ENCODE measurements around the gene DHODH.
A peak's percentile ranks its signal among the peaks of the same experiment; 100 is the strongest.
"Not testable (repeated sequence)": the region's sequence is repeated elsewhere in the genome, so short reads cannot be mapped to it uniquely, and the experiment has no call there.

The DHODH gene

DNA sequence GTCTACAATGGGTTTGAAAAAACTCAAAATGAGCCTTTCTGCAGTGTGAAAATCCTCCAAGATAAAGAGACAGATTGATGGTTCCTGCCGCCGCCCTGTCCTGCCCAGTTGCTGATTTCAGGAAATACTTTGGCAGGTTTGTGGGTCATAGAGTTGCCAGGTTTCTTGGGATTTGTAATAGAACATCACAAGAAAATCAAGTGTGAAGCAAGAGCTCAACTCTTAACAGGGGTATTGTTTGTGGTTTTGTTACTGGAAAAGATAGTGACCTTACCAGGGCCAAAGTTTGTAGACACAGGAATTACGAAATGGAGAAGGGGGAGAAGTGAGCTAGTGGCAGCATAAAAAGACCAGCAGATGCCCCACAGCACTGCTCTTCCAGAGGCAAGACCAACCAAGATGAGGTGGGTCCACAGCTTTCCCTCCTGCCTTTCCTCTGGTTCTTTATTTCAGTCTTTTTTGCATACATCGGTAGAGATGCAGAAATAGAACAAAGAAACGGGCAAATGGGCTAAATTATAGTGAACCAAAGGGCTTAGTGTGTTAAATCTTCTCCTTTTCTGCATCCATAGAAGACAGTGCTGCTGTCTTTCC is 45.8 kb downstream of the DHODH start, which contains the start of gene HP:
Gene HP, plus strand, starts transcription at position 252 of the 594 bp plus-strand sequence. Its CDS starts 148 bp downstream, at position 400.
- not testable (repeated sequence) for H3K4me1 Mint-ChIP-seq, H3K27ac Mint-ChIP-seq, DNase-seq

GRCh38 chr16:72055911-72056310 is 47.4 kb downstream of the DHODH start:
- Mint-ChIP-seq H3K4me3 (no peak overlapping the region), H3K9me3 (peaks cover 0 to 4% of the 10 kb centered on the region in 2 donors), H3K4me1 (no peaks in the 10 kb centered on the region), H3K27ac (no peak overlapping the region), H3K27me3 (no peaks in the 10 kb centered on the region), H3K36me3 (peaks cover 0 to 12% of the 10 kb centered on the region in 2 donors)
- DNase-seq (no peak), ATAC-seq (replicated peaks) (no peak)

More for the DNA sequence above, 45.8 kb downstream of the DHODH start, which contains the start of gene HP:
- Mint-ChIP-seq H3K9me3 (peaks cover 5 to 10% of the 10 kb centered on the region in 2 donors), H3K36me3 (peaks cover 4 to 14% of the 10 kb centered on the region in 2 donors)
- H3K4me3 Mint-ChIP-seq; ATAC-seq (replicated peaks); H3K27me3 Mint-ChIP-seq: not testable (repeated sequence)

- DNase-seq; H3K4me3 Mint-ChIP-seq; H3K4me1 Mint-ChIP-seq; ATAC-seq (replicated peaks); H3K27me3 Mint-ChIP-seq; H3K27ac Mint-ChIP-seq; H3K9me3 Mint-ChIP-seq: not testable (repeated sequence)
- peaks cover 2 to 10% of the 10 kb centered on the region in 2 donors for H3K36me3 Mint-ChIP-seq
These were observed 48.8 kb downstream of the DHODH start for GRCh38 chr16:72057313-72057712.

GRCh38 chr16:72059060-72059459 is 50.5 kb downstream of the DHODH start:
- not testable (repeated sequence) for H3K9me3 Mint-ChIP-seq; DNase-seq; H3K4me3 Mint-ChIP-seq; ATAC-seq (replicated peaks); H3K27ac Mint-ChIP-seq; H3K27me3 Mint-ChIP-seq; H3K4me1 Mint-ChIP-seq
- peaks cover 3 to 17% of the 10 kb centered on the region in 2 donors for H3K36me3 Mint-ChIP-seq

- ATAC-seq (replicated peaks) = no peak
- Mint-ChIP-seq H3K36me3 (peaks cover 7 to 21% of the 10 kb centered on the region in 2 donors), H3K27me3 (no peaks in the 10 kb centered on the region), H3K4me1 (no peaks in the 10 kb centered on the region), H3K9me3 (no peaks in the 10 kb centered on the region), H3K4me3 (no peak overlapping the region), H3K27ac (no peak overlapping the region)
- DNase-seq = no peak
These were observed 51.9 kb downstream of the DHODH start for GRCh38 chr16:72060405-72060804.

GRCh38 chr16:72061564-72061963 is 53.0 kb downstream of the DHODH start:
- no peaks in the 10 kb centered on the region for H3K4me1 Mint-ChIP-seq
- no peaks in the 10 kb centered on the region for H3K9me3 Mint-ChIP-seq
- H3K4me3 Mint-ChIP-seq = no peak overlapping the region
- DNase-seq (no peak), ATAC-seq (replicated peaks) (no peak)
- H3K36me3 Mint-ChIP-seq = peaks cover 7 to 21% of the 10 kb centered on the region in 2 donors
- H3K27ac Mint-ChIP-seq = no peak overlapping the region
- H3K27me3 Mint-ChIP-seq = no peaks in the 10 kb centered on the region

- Mint-ChIP-seq H3K4me1 (peaks cover 0 to 1% of the 10 kb centered on the region in 2 donors), H3K36me3 (peaks cover 7 to 17% of the 10 kb centered on the region in 2 donors), H3K27ac (no peak overlapping the region), H3K9me3 (no peaks in the 10 kb centered on the region), H3K4me3 (no peak overlapping the region), H3K27me3 (no peaks in the 10 kb centered on the region)
- DNase-seq (no peak), ATAC-seq (replicated peaks) (no peak)
These were observed 55.9 kb downstream of the DHODH start for GRCh38 chr16:72064361-72064894.

- Mint-ChIP-seq H3K4me1 (peaks cover 0 to 5% of the 10 kb centered on the region in 2 donors), H3K27ac (no peak overlapping the region), H3K9me3 (no peaks in the 10 kb centered on the region), H3K27me3 (no peaks in the 10 kb centered on the region), H3K36me3 (peaks cover 12 to 13% of the 10 kb centered on the region in 2 donors), H3K4me3 (no peak overlapping the region)
- ATAC-seq (replicated peaks) (peak in 1 of 2 donors; percentile 55), DNase-seq (no peak)
These were observed 58.2 kb downstream of the DHODH start for GRCh38 chr16:72066747-72067146.

DNA sequence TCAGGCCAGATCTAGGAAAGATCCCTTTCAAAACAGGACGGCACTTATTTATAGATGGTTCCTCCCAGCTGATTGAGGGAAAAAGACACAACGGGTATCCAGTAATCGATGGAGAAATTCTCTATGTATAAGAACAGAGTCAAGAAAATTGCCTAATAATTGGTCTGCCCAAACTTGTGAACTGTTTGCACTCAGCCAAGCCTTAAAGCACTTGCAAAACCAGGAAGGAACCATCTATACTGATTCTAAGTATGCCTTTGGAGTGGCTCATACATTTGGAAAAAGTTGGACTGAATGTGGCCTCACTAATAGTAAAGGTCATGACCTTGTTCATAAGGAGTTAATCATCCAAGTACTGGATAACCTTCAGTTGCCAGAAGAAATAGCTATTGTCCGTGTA is 60.4 kb downstream of the DHODH start:
- DNase-seq (no peak), ATAC-seq (replicated peaks) (no peak)
- Mint-ChIP-seq H3K9me3 (no peaks in the 10 kb centered on the region), H3K27me3 (no peaks in the 10 kb centered on the region), H3K4me3 (no peak overlapping the region), H3K27ac (no peak overlapping the region), H3K36me3 (peaks cover 8 to 10% of the 10 kb centered on the region in 2 donors), H3K4me1 (peaks cover 0 to 5% of the 10 kb centered on the region in 2 donors)

GRCh38 chr16:72072514-72073342 is 64.2 kb downstream of the DHODH start:
- Mint-ChIP-seq H3K9me3 (no peaks in the 10 kb centered on the region), H3K4me1 (peaks cover 0 to 4% of the 10 kb centered on the region in 2 donors), H3K4me3 (no peak overlapping the region), H3K27me3 (no peaks in the 10 kb centered on the region), H3K27ac (no peak overlapping the region), H3K36me3 (peaks cover 6 to 8% of the 10 kb centered on the region in 2 donors)
- ATAC-seq (replicated peaks) (no peak), DNase-seq (no peak)

DNA sequence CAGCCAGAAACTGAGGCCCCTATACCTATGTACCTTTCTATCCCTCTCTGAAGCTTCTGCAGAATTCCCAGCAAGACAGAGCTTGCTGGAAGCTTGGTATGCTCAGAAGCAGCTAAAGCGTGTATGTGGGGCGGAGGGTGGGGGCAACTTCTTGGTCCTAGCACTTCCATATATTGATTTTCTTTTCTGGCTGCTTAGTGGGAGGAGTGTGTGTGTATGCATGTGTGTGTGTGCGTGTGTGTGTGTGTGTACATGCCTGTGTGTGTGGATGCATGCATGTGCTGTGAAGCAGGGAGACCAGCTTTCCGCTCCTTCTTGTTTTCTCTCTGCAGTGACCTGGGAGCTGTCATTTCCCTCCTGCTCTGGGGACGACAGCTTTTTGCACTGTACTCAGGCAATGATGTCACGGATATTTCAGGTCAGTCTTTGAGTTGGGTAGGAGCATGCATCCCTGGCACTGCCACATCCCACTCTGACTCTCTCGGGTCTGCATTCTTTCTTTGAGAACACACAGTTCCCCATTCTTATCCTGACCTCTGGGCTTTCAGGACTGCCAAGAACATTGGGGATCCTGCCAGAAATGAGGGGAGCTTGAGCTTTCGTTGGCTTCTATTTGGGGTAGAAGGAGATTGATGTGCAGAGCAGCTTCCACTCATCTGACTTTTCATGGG is 65.2 kb downstream of the DHODH start:
- no peak for ATAC-seq (replicated peaks)
- peaks cover 0 to 4% of the 10 kb centered on the region in 2 donors for H3K4me1 Mint-ChIP-seq
- H3K27me3 Mint-ChIP-seq = no peaks in the 10 kb centered on the region
- peaks cover 6 to 8% of the 10 kb centered on the region in 2 donors for H3K36me3 Mint-ChIP-seq
- H3K9me3 Mint-ChIP-seq = no peaks in the 10 kb centered on the region
- no peak overlapping the region for H3K4me3 Mint-ChIP-seq
- H3K27ac Mint-ChIP-seq = no peak overlapping the region
- no peak for DNase-seq

GRCh38 chr16:72075067-72075466 is 66.5 kb downstream of the DHODH start:
- H3K36me3 Mint-ChIP-seq; H3K27me3 Mint-ChIP-seq; DNase-seq; H3K9me3 Mint-ChIP-seq; ATAC-seq (replicated peaks); H3K4me3 Mint-ChIP-seq; H3K27ac Mint-ChIP-seq; H3K4me1 Mint-ChIP-seq: not testable (repeated sequence)

Measured in stimulated activated naive B cell treated with anti-CD40 and anti-IgM and Interleukin-4, amounts not matched to agents 10 μg/mL and 1 μg/mL and 100 μg/mL, for 72 hours (primary cell).